KOPT-K1 (cell line): ENCODE measurements around the gene NR2F1-AS1.

ENCODE experiments used
- H3K27ac ChIP-seq: fragments of 200-600 bp; sonication (generic); 2 replicates; pipeline ENCODE4 v1.5.1; 2016; ENCODE audit warnings: antibody characterized with exemption, mild to moderate bottlenecking, low read depth, low read length; ENCODE audit not compliant: poor library complexity, severe bottlenecking
- H3K36me3 ChIP-seq: fragments of 200-600 bp; sonication (generic); 2 replicates; pipeline ENCODE4 v1.5.1; 2017; ENCODE audit warnings: antibody characterized with exemption, mild to moderate bottlenecking, low read length, moderate library complexity; ENCODE audit not compliant: insufficient read depth
- H3K9me3 ChIP-seq: fragments of 200-600 bp; sonication (generic); 2 replicates; pipeline ENCODE4 v1.5.1; 2017; ENCODE audit warnings: antibody characterized with exemption, low read length, mild to moderate bottlenecking; ENCODE audit not compliant: insufficient read depth, poor library complexity, severe bottlenecking

NR2F1-AS1 gene

GRCh38 chr5:93427316-93427715 lies 153.7 kb downstream of the NR2F1-AS1 start:
- no peaks in the 10 kb centered on the region for H3K36me3 ChIP-seq
- no peak overlapping the region for H3K27ac ChIP-seq
- no peaks in the 10 kb centered on the region for H3K9me3 ChIP-seq

- Histone ChIP-seq H3K36me3 (no peaks in the 10 kb centered on the region), H3K9me3 (no peaks in the 10 kb centered on the region)
Measured at GRCh38 chr5:93425096-93425495, 155.9 kb downstream of the NR2F1-AS1 start.

GRCh38 chr5:93423300-93423699 lies 157.7 kb downstream of the NR2F1-AS1 start:
- Histone ChIP-seq H3K9me3 (no peaks in the 10 kb centered on the region), H3K27ac (no peak overlapping the region), H3K36me3 (no peaks in the 10 kb centered on the region)

More at GRCh38 chr5:93425096-93425495, 155.9 kb downstream of the NR2F1-AS1 start:
- no peak overlapping the region for H3K27ac ChIP-seq

- H3K9me3 ChIP-seq = no peaks in the 10 kb centered on the region
- H3K36me3 ChIP-seq = no peaks in the 10 kb centered on the region
- no peak overlapping the region for H3K27ac ChIP-seq
Measured at GRCh38 chr5:93422652-93423280, 158.3 kb downstream of the NR2F1-AS1 start.

GRCh38 chr5:93421987-93422401 lies 159.0 kb downstream of the NR2F1-AS1 start:
- H3K27ac ChIP-seq = no peak overlapping the region
- no peaks in the 10 kb centered on the region for H3K36me3 ChIP-seq
- H3K9me3 ChIP-seq = no peaks in the 10 kb centered on the region

- Histone ChIP-seq H3K27ac (no peak overlapping the region), H3K36me3 (no peaks in the 10 kb centered on the region), H3K9me3 (no peaks in the 10 kb centered on the region)
Measured at GRCh38 chr5:93421468-93421867, 159.6 kb downstream of the NR2F1-AS1 start.

GRCh38 chr5:93417490-93417889 lies 163.5 kb downstream of the NR2F1-AS1 start:
- H3K27ac ChIP-seq = no peak overlapping the region
- H3K36me3 ChIP-seq = no peaks in the 10 kb centered on the region
- H3K9me3 ChIP-seq = no peaks in the 10 kb centered on the region

- no peaks in the 10 kb centered on the region for H3K9me3 ChIP-seq
- no peak overlapping the region for H3K27ac ChIP-seq
- no peaks in the 10 kb centered on the region for H3K36me3 ChIP-seq
Measured at GRCh38 chr5:93415819-93416218, 165.2 kb downstream of the NR2F1-AS1 start.

- Histone ChIP-seq H3K27ac (no peak overlapping the region), H3K36me3 (no peaks in the 10 kb centered on the region), H3K9me3 (no peaks in the 10 kb centered on the region)
Measured at GRCh38 chr5:93411716-93412115, 169.3 kb downstream of the NR2F1-AS1 start.

- Histone ChIP-seq H3K36me3 (no peaks in the 10 kb centered on the region), H3K27ac (no peak overlapping the region), H3K9me3 (no peaks in the 10 kb centered on the region)
Measured at GRCh38 chr5:93409691-93410090, 171.3 kb downstream of the NR2F1-AS1 start.

GRCh38 chr5:93407454-93407853 lies 173.6 kb downstream of the NR2F1-AS1 start:
- no peak overlapping the region for H3K27ac ChIP-seq
- H3K36me3 ChIP-seq = no peaks in the 10 kb centered on the region
- H3K9me3 ChIP-seq = no peaks in the 10 kb centered on the region

GRCh38 chr5:93406971-93407401 lies 174.0 kb downstream of the NR2F1-AS1 start:
- no peaks in the 10 kb centered on the region for H3K36me3 ChIP-seq
- no peaks in the 10 kb centered on the region for H3K9me3 ChIP-seq
- no peak overlapping the region for H3K27ac ChIP-seq

- H3K27ac ChIP-seq = no peak overlapping the region
- H3K9me3 ChIP-seq = no peaks in the 10 kb centered on the region
- no peaks in the 10 kb centered on the region for H3K36me3 ChIP-seq
Measured at GRCh38 chr5:93404246-93404645, 176.8 kb downstream of the NR2F1-AS1 start.

- no peak overlapping the region for H3K27ac ChIP-seq
- no peaks in the 10 kb centered on the region for H3K9me3 ChIP-seq
- H3K36me3 ChIP-seq = no peaks in the 10 kb centered on the region
Measured at GRCh38 chr5:93403141-93403928, 177.7 kb downstream of the NR2F1-AS1 start.

- H3K36me3 ChIP-seq = no peaks in the 10 kb centered on the region
- H3K27ac ChIP-seq = no peak overlapping the region
- no peaks in the 10 kb centered on the region for H3K9me3 ChIP-seq
Measured at GRCh38 chr5:93402451-93402850, 178.6 kb downstream of the NR2F1-AS1 start.
